ENCODE results near the gene CRLF2. TPM values are rescaled to one million over a fixed set of nuclear protein-coding genes. Genes with fewer than 3 reads are reported as not detected.

Gene CRLF2
- total RNA-seq, 1 donor from 2014 or later, result not detected

Other genes with a start within 250 kb of the CRLF2 start
- not detected in 2 replicates for gene CSF2RA, start 56.2 kb upstream of the CRLF2 start, total RNA-seq
- 20.2 and 28.2 TPM in 2 replicates for gene IL3RA, start 124.1 kb upstream of the CRLF2 start, total RNA-seq
- gene SLC25A6, start 179.5 kb upstream of the CRLF2 start, total RNA-seq, result 173 and 256 TPM in 2 replicates
- 8.9 and 25.5 TPM in 2 replicates for gene ASMTL, start 240.3 kb upstream of the CRLF2 start, total RNA-seq